Measurements from ENCODE around the gene FEM1B. TPM values are rescaled to one million over a fixed set of nuclear protein-coding genes. Genes with fewer than 3 reads are reported as not detected.

Gene FEM1B
- polyA plus RNA-seq, 3 donors, result 61.1 to 70.1 (median 64.1) TPM

GRCh38 chr15:68303134-68303533, 25.6 kb downstream of the FEM1B start:
- DNase-seq (ENCODE audit: low read depth in 3 of 3, low spot score in 2 of 3), result no peak

GRCh38 chr15:68303560-68304436, 26.3 kb downstream of the FEM1B start:
- DNase-seq (ENCODE audit: low read depth in 3 of 3, low spot score in 2 of 3), result no peak

- no peak for DNase-seq (ENCODE audit: low read depth in 3 of 3, low spot score in 2 of 3)
Measured at GRCh38 chr15:68304589-68305337, 27.2 kb downstream of the FEM1B start.

GRCh38 chr15:68305420-68305871, 27.9 kb downstream of the FEM1B start:
- no peak for DNase-seq (ENCODE audit: low read depth in 3 of 3, low spot score in 2 of 3)

- DNase-seq (ENCODE audit: low read depth in 3 of 3, low spot score in 2 of 3), result no peak
Measured at GRCh38 chr15:68307131-68307928, 29.8 kb downstream of the FEM1B start.

- no peak for DNase-seq (ENCODE audit: low read depth in 3 of 3, low spot score in 2 of 3)
Measured at GRCh38 chr15:68309024-68309423, 31.5 kb downstream of the FEM1B start.

- DNase-seq (ENCODE audit: low read depth in 3 of 3, low spot score in 2 of 3), result no peak
Measured at GRCh38 chr15:68310178-68310803, 32.7 kb downstream of the FEM1B start.

- no peak for DNase-seq (ENCODE audit: low read depth in 3 of 3, low spot score in 2 of 3)
Measured at GRCh38 chr15:68310804-68311463, 33.4 kb downstream of the FEM1B start.

GRCh38 chr15:68311464-68311835, 33.9 kb downstream of the FEM1B start:
- DNase-seq (ENCODE audit: low read depth in 3 of 3, low spot score in 2 of 3), result no peak

- no peak for DNase-seq (ENCODE audit: low read depth in 3 of 3, low spot score in 2 of 3)
Measured at GRCh38 chr15:68311859-68312557, 34.5 kb downstream of the FEM1B start.

GRCh38 chr15:68312701-68313204, 35.2 kb downstream of the FEM1B start:
- no peak for DNase-seq (ENCODE audit: low read depth in 3 of 3, low spot score in 2 of 3)

- DNase-seq (ENCODE audit: low read depth in 3 of 3, low spot score in 2 of 3), result no peak
Measured at GRCh38 chr15:68313501-68314410, 36.2 kb downstream of the FEM1B start.

- DNase-seq (ENCODE audit: low read depth in 3 of 3, low spot score in 2 of 3), result no peak
Measured at GRCh38 chr15:68314563-68314962, 37.0 kb downstream of the FEM1B start.

- no peak for DNase-seq (ENCODE audit: low read depth in 3 of 3, low spot score in 2 of 3)
Measured at GRCh38 chr15:68315035-68315434, 37.5 kb downstream of the FEM1B start.

- DNase-seq (ENCODE audit: low read depth in 3 of 3, low spot score in 2 of 3), result no peak
Measured at GRCh38 chr15:68315495-68316031, 38.0 kb downstream of the FEM1B start.

GRCh38 chr15:68316061-68316804, 38.7 kb downstream of the FEM1B start:
- no peak for DNase-seq (ENCODE audit: low read depth in 3 of 3, low spot score in 2 of 3)

All from right renal cortex interstitium (tissue), 3 donors.